HCT116 (cell line): Measurements from ENCODE around the gene SIDT1. TPM values are rescaled to one million over a fixed set of nuclear protein-coding genes. Genes with fewer than 3 reads are reported as not detected.

Experiments
- ATAC-seq: fragments of 200-7000 bp; cut with Tn5 transposase; 2 replicates; pipeline ENCODE4 v1.9.1; 2020; ENCODE audit warnings: mild to moderate bottlenecking, moderate library complexity
- BruUV-seq: library from RNA; stranded (reverse); fragments of 400-500 nt; replicated peaks from 2 replicates; lab custom pipeline; 2021; lab: Mats Ljungman, UMichigan
- CTCF ChIA-PET: fragments of 300-600 bp; sonication (Branson Sonifier 250); formaldehyde crosslinking; loops from one replicate; lab custom pipeline; 2021; ENCODE audit warnings: antibody characterized with exemption; lab: Charles Lee
- POLR2A ChIA-PET: fragments of 300-600, 350-600 bp; sonication (Branson Sonifier 250); formaldehyde crosslinking; loops from one replicate; lab custom pipeline; 2021; ENCODE audit warnings: antibody characterized with exemption; lab: Charles Lee
- RAD21 ChIA-PET, 2 experiments: fragments of 300-600 bp; sonication (Branson Sonifier 250); formaldehyde crosslinking; loops; one replicate each; lab custom pipeline; 2023; ENCODE audit warnings: low total read pairs in 2 of 2; ENCODE audit not compliant: uncharacterized antibody in 2 of 2, unreplicated experiment in 2 of 2, low non-redundant PET in 1 of 2; lab: Charles Lee
- DNase-seq: peaks from one replicate; pipeline ENCODE4 v3.0.0-alpha.2; 2010; ENCODE audit warnings: low read depth, low spot score
- H2AFZ ChIP-seq: fragments of 200-600 bp; shearing (Covaris generic), sonication (generic); 2 replicates; pipeline ENCODE4 v1.6.1; 2017; ENCODE audit warnings: low read depth, mixed run types, mixed read lengths, antibody characterized with exemption, low read length; ENCODE audit not compliant: poor library complexity, severe bottlenecking
- H3K27ac ChIP-seq: 2 replicates; pipeline ENCODE4 v1.5.1; 2012; ENCODE audit warnings: low read depth, low read length
- H3K27me3 ChIP-seq: fragments of 200-600 bp; sonication (generic); 2 replicates; pipeline ENCODE4 v1.6.1; 2016; ENCODE audit warnings: mixed run types, low read length, mixed read lengths; ENCODE audit not compliant: insufficient read depth
- H3K36me3 ChIP-seq, 2 experiments: fragments of 200-500 bp in 1 of 2; fragments of 200-600 bp in 1 of 2; sonication (Bioruptor generic) in 1 of 2; sonication (generic) in 1 of 2; 2 replicates each; pipeline versions ENCODE4 v1.5.1 to v1.6.1; 2014 to 2016; ENCODE audit warnings: low read length in 2 of 2, inconsistent platforms in 1 of 2, mixed read lengths in 1 of 2, mixed run types in 1 of 2; ENCODE audit not compliant: insufficient read depth in 2 of 2, control insufficient read depth in 1 of 2
- H3K4me1 ChIP-seq, 2 experiments: fragments of 200-600 bp in 1 of 2; sonication (generic) in 1 of 2; 2 replicates each; pipeline versions ENCODE4 v1.5.1 to v1.6.1; 2012 to 2017; ENCODE audit warnings: low read length in 2 of 2, inconsistent platforms in 1 of 2, mild to moderate bottlenecking in 1 of 2, mixed read lengths in 1 of 2, mixed run types in 1 of 2, moderate library complexity in 1 of 2; ENCODE audit not compliant: insufficient read depth in 2 of 2, control insufficient read depth in 1 of 2
- H3K4me2 ChIP-seq: fragments of 200-600 bp; sonication (generic); 2 replicates; pipeline ENCODE4 v1.6.1; 2017; ENCODE audit warnings: mixed run types, low read length, mixed read lengths
- H3K4me3 ChIP-seq, 2 experiments: fragments of 200-600 bp in 1 of 2; sonication (generic) in 1 of 2; replicated peaks in 1 of 2; 2 replicates each; pipeline ENCODE4 v1.5.1; 2011 to 2016; ENCODE audit warnings: low read length in 2 of 2, control low read depth in 1 of 2, low read depth in 1 of 2, mild to moderate bottlenecking in 1 of 2, mixed read lengths in 1 of 2, mixed run types in 1 of 2
- H3K79me2 ChIP-seq: fragments of 200-600 bp; sonication (generic); 2 replicates; pipeline ENCODE4 v1.6.1; 2017; ENCODE audit warnings: mild to moderate bottlenecking, mixed run types, low read length, moderate library complexity, mixed read lengths; ENCODE audit not compliant: insufficient read depth
- H3K9ac ChIP-seq: fragments of 200-600 bp; sonication (generic); 2 replicates; pipeline ENCODE4 v1.6.1; 2016; ENCODE audit warnings: low read length, mixed read lengths
- H3K9me2 ChIP-seq: fragments of 200-600 bp; sonication (generic), shearing (Covaris generic); 2 replicates; pipeline ENCODE4 v1.6.1; 2017; ENCODE audit warnings: mixed run types, mild to moderate bottlenecking, moderate library complexity; ENCODE audit not compliant: insufficient read depth
- H3K9me3 ChIP-seq, 2 experiments: fragments of 200-500 bp in 1 of 2; fragments of 200-600 bp in 1 of 2; sonication (Bioruptor generic) in 1 of 2; sonication (generic) in 1 of 2; 2 replicates each; pipeline ENCODE4 v1.6.1; 2014 to 2017; ENCODE audit warnings: low read length in 2 of 2, mixed read lengths in 2 of 2, inconsistent platforms in 1 of 2, low read depth in 1 of 2, mild to moderate bottlenecking in 1 of 2, mixed run types in 1 of 2, moderate library complexity in 1 of 2; ENCODE audit not compliant: control insufficient read depth in 1 of 2, insufficient read depth in 1 of 2
- H4K20me1 ChIP-seq: fragments of 200-600 bp; sonication (generic), shearing (Covaris generic); 2 replicates; pipeline ENCODE4 v1.6.1; 2017; ENCODE audit warnings: mixed run types, mild to moderate bottlenecking, moderate library complexity; ENCODE audit not compliant: insufficient read depth
- CBX3 ChIP-seq: IDR thresholded peaks from 2 replicates; pipeline ENCODE4 v1.6.1; 2012; ENCODE audit warnings: low read depth
- ELF1 ChIP-seq: IDR thresholded peaks from 2 replicates; pipeline ENCODE4 v1.6.1; 2012; ENCODE audit warnings: low read depth, borderline replicate concordance
- EZH2phosphoT487 ChIP-seq: fragments of 200-600 bp; IDR thresholded peaks from 2 replicates; pipeline ENCODE4 v1.6.1; 2018; ENCODE audit warnings: antibody characterized with exemption, borderline replicate concordance
- JUND ChIP-seq: IDR thresholded peaks from 2 replicates; pipeline ENCODE4 v1.6.1; 2012
- POLR2A ChIP-seq: IDR thresholded peaks from 2 replicates; pipeline ENCODE4 v1.7.0; 2011; ENCODE audit warnings: borderline replicate concordance; ENCODE audit not compliant: insufficient read depth, insufficient read length; ENCODE audit errors: extremely low read depth
- POLR2AphosphoS5 ChIP-seq: IDR thresholded peaks from 2 replicates; pipeline ENCODE4 v1.6.1; 2011; ENCODE audit warnings: mild to moderate bottlenecking, low read depth, low read length, moderate library complexity
- SIN3A ChIP-seq: IDR thresholded peaks from 2 replicates; pipeline ENCODE4 v1.6.1; 2012; ENCODE audit warnings: low read depth
- SRF ChIP-seq: IDR thresholded peaks from 2 replicates; pipeline ENCODE4 v1.6.1; 2012; ENCODE audit warnings: low read depth
- TCF7L2 ChIP-seq: IDR thresholded peaks from 2 replicates; pipeline ENCODE4 v1.7.0; 2011; ENCODE audit warnings: borderline replicate concordance, inconsistent platforms; ENCODE audit not compliant: insufficient read depth, insufficient read length; ENCODE audit errors: extremely low read depth
- YY1 ChIP-seq: IDR thresholded peaks from 2 replicates; pipeline ENCODE4 v1.6.1; 2011; ENCODE audit warnings: low read length, low read depth, moderate library complexity, mild to moderate bottlenecking; ENCODE audit not compliant: insufficient replicate concordance; ENCODE audit errors: extremely low read depth
- ZFX ChIP-seq: fragments of 450-650 bp; IDR thresholded peaks from 2 replicates; pipeline ENCODE4 v1.6.1; 2017
- ZNF274 ChIP-seq: fragments of 200-500 bp; sonication (Bioruptor generic); IDR thresholded peaks from 2 replicates; pipeline ENCODE4 v1.6.1; 2014; ENCODE audit warnings: mild to moderate bottlenecking, low read depth, low read length, inconsistent platforms
- intact Hi-C: fragments of 100-400 bp; cut with micrococcal nuclease; formaldehyde crosslinking; loops from 2 replicates; pipeline ENCODE4 v1.10.0; 2022
- total RNA-seq: library from RNA; stranded (reverse); gene quantifications from one replicate; pipeline ENCODE4 v1.2.1, GENCODE V29; 2021; ENCODE audit not compliant: unreplicated experiment
- TF ChIP-seq, protein P1 (sequence below), 3 experiments: fragments of 200-600 bp in 1 of 3; sonication (generic) in 1 of 3; IDR thresholded peaks in 2 of 3; conservative IDR thresholded peaks in 1 of 3; 2 replicates each; pipeline ENCODE4 v1.5.1; 2012 to 2017; ENCODE audit warnings: low read depth in 2 of 3, low read length in 2 of 3, antibody characterized with exemption in 1 of 3, borderline replicate concordance in 1 of 3, control low read depth in 1 of 3, mild to moderate bottlenecking in 1 of 3, mixed read lengths in 1 of 3, mixed run types in 1 of 3, moderate library complexity in 1 of 3; ENCODE audit not compliant: insufficient read depth in 1 of 3
- TF ChIP-seq, protein P2 (sequence below): IDR thresholded peaks from 2 replicates; pipeline ENCODE4 v1.6.1; 2011; ENCODE audit warnings: mild to moderate bottlenecking, low read length, moderate library complexity; ENCODE audit not compliant: insufficient replicate concordance; ENCODE audit errors: extremely low read depth
- TF ChIP-seq, protein P3 (sequence below): IDR thresholded peaks from 2 replicates; pipeline ENCODE4 v1.6.1; 2012; ENCODE audit warnings: low read depth
- TF ChIP-seq, protein P4 (sequence below): IDR thresholded peaks from 2 replicates; pipeline ENCODE4 v1.6.1; 2012

Gene SIDT1
- total RNA-seq, 1 experiment from 2014 or later: not detected

DNA sequence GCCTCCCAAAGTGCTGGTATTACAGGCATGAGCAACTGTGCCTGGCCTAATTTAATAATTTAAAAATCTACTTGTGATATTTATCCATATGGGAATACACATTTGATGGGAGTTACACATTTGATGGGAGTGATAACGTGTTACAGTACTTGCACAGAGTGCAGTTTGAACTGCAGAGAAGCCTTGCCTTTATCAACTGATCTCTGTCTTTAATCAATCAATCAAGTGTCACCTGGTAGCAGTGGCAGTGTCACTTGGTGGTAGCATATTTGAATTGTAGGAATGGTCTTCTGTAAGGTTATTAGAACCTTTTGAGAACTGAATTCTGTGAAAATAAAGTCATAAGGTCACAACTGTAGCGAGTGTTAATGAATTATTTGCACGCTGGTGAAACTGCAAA is 37.8 kb downstream of the SIDT1 start (continued):
- TF ChIP-seq, protein P1, sequence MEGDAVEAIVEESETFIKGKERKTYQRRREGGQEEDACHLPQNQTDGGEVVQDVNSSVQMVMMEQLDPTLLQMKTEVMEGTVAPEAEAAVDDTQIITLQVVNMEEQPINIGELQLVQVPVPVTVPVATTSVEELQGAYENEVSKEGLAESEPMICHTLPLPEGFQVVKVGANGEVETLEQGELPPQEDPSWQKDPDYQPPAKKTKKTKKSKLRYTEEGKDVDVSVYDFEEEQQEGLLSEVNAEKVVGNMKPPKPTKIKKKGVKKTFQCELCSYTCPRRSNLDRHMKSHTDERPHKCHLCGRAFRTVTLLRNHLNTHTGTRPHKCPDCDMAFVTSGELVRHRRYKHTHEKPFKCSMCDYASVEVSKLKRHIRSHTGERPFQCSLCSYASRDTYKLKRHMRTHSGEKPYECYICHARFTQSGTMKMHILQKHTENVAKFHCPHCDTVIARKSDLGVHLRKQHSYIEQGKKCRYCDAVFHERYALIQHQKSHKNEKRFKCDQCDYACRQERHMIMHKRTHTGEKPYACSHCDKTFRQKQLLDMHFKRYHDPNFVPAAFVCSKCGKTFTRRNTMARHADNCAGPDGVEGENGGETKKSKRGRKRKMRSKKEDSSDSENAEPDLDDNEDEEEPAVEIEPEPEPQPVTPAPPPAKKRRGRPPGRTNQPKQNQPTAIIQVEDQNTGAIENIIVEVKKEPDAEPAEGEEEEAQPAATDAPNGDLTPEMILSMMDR (IDR thresholded peaks at IDR 0.05 in 2 of 3, conservative IDR thresholded peaks at IDR 0.05 in 1 of 3; ENCODE audit: borderline replicate concordance in 1 of 3, insufficient read depth in 1 of 3, low read depth in 2 of 3, low read length in 2 of 3): no peak
- TF ChIP-seq, protein P2, sequence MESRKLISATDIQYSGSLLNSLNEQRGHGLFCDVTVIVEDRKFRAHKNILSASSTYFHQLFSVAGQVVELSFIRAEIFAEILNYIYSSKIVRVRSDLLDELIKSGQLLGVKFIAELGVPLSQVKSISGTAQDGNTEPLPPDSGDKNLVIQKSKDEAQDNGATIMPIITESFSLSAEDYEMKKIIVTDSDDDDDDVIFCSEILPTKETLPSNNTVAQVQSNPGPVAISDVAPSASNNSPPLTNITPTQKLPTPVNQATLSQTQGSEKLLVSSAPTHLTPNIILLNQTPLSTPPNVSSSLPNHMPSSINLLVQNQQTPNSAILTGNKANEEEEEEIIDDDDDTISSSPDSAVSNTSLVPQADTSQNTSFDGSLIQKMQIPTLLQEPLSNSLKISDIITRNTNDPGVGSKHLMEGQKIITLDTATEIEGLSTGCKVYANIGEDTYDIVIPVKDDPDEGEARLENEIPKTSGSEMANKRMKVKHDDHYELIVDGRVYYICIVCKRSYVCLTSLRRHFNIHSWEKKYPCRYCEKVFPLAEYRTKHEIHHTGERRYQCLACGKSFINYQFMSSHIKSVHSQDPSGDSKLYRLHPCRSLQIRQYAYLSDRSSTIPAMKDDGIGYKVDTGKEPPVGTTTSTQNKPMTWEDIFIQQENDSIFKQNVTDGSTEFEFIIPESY: no peak
- TF ChIP-seq YY1: no peak

DNA sequence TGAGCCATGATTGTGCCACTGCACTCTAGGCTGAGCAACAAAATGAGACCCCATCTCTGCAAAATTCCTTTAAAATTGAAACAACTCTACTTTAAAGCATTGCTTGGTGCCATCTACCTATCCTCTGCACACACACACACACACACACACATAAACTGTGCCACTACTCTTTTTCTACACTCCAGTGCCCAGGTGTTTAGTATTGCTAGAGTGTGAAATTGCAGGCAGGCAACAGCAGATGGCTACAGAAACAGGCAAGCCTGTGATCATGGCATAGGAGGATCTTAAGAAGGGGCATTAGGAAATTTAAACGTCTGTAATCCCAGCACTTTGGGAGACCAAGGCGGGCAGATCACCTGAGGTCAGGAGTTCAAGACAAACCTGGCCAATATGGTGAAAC is 39.0 kb downstream of the SIDT1 start:
- BruUV-seq: no TSS peak
- CTCF ChIA-PET: no interaction called here
- no peak for TF ChIP-seq POLR2AphosphoS5
- TF ChIP-seq, protein P2: no peak
- TF ChIP-seq SIN3A: no peak
- TF ChIP-seq, protein P3, sequence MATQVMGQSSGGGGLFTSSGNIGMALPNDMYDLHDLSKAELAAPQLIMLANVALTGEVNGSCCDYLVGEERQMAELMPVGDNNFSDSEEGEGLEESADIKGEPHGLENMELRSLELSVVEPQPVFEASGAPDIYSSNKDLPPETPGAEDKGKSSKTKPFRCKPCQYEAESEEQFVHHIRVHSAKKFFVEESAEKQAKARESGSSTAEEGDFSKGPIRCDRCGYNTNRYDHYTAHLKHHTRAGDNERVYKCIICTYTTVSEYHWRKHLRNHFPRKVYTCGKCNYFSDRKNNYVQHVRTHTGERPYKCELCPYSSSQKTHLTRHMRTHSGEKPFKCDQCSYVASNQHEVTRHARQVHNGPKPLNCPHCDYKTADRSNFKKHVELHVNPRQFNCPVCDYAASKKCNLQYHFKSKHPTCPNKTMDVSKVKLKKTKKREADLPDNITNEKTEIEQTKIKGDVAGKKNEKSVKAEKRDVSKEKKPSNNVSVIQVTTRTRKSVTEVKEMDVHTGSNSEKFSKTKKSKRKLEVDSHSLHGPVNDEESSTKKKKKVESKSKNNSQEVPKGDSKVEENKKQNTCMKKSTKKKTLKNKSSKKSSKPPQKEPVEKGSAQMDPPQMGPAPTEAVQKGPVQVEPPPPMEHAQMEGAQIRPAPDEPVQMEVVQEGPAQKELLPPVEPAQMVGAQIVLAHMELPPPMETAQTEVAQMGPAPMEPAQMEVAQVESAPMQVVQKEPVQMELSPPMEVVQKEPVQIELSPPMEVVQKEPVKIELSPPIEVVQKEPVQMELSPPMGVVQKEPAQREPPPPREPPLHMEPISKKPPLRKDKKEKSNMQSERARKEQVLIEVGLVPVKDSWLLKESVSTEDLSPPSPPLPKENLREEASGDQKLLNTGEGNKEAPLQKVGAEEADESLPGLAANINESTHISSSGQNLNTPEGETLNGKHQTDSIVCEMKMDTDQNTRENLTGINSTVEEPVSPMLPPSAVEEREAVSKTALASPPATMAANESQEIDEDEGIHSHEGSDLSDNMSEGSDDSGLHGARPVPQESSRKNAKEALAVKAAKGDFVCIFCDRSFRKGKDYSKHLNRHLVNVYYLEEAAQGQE: no peak
- no peak for TF ChIP-seq ZFX
- TF ChIP-seq, protein P4, sequence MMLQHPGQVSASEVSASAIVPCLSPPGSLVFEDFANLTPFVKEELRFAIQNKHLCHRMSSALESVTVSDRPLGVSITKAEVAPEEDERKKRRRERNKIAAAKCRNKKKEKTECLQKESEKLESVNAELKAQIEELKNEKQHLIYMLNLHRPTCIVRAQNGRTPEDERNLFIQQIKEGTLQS: no peak
- no peak for TF ChIP-seq JUND
- no peak for TF ChIP-seq ZNF274
- TF ChIP-seq EZH2phosphoT487: no peak
- no peak for TF ChIP-seq SRF
- TF ChIP-seq ELF1: no peak
- no peak for TF ChIP-seq POLR2A
- no peak for TF ChIP-seq TCF7L2
- TF ChIP-seq CBX3: no peak

More for the DNA sequence above, 39.0 kb downstream of the SIDT1 start:
- Histone ChIP-seq H4K20me1 (no peaks in the 10 kb centered on the region), H3K27ac (no peak overlapping the region), H3K9ac (no peak overlapping the region), H3K4me3 (no peak overlapping the region), H3K79me2 (no peaks in the 10 kb centered on the region), H3K9me2 (no peaks in the 10 kb centered on the region), H3K27me3 (no peaks in the 10 kb centered on the region), H3K9me3 (no peaks in the 10 kb centered on the region), H2AFZ (no peak overlapping the region), H3K36me3 (no peaks in the 10 kb centered on the region), H3K4me2 (no peak overlapping the region), H3K4me1 (no peaks in the 10 kb centered on the region)
- ChIA-PET POLR2A (no interaction called here), RAD21 (no interaction called here)
- no peak for ATAC-seq
- DNase-seq: no peak
- intact Hi-C loops: no loop called here
